Adipose tissue (tissue), 3 donors: ENCODE results near the gene LAMC3. TPM values are rescaled to one million over a fixed set of nuclear protein-coding genes. Genes with fewer than 3 reads are reported as not detected.

ENCODE experiments used
- polyA plus RNA-seq, 3 donors: library from polyadenylated mRNA; stranded (reverse); fragments of 200-250 nt; gene quantifications; one replicate each; pipeline ENCODE4 v1.2.3, GENCODE V29; 2013
- donor health status: healthy with polysubstance abuse.
- donor health status: Bipolar disorder and iron deficiency.
- donor health status: healthy.

Gene LAMC3
- polyA plus RNA-seq, 3 donors: 0.45 to 1.8 (median 0.46) TPM

Other genes starting within 250 kb of the LAMC3 start
- 10 to 100 TPM; 17.0 to 75.0 (median 58.1) TPM for gene ABL1, start 173.9 kb upstream of the LAMC3 start, polyA plus RNA-seq
- gene QRFP, start 112.4 kb upstream of the LAMC3 start, polyA plus RNA-seq: under 1 TPM in 2 of 3 donors, not detected in 1; 0.03 to 0.12 TPM
- gene FIBCD1, start 69.9 kb upstream of the LAMC3 start, polyA plus RNA-seq: 1 to 10 TPM in 1 of 3 donors, under 1 TPM in 2; 0.18 to 4.6 (median 0.21) TPM
- gene AIF1L, start 87.4 kb downstream of the LAMC3 start, polyA plus RNA-seq: 10 to 100 TPM in 2 of 3 donors, 1 to 10 TPM in 1; 2.9 to 46.2 (median 46.2) TPM
- 10 to 100 TPM; 14.8 to 28.8 (median 16.5) TPM for gene NUP214, start 116.4 kb downstream of the LAMC3 start, polyA plus RNA-seq